Right lobe of liver (tissue), 6 donors: ENCODE data around the gene NXPH2. TPM values are rescaled to one million over a fixed set of nuclear protein-coding genes. Genes with fewer than 3 reads are reported as not detected.
A peak's percentile ranks its signal among the peaks of the same experiment; 100 is the strongest.

Experiments
- ATAC-seq, 4 donors: fragments of 200-7000 bp; cut with Tn5 transposase; one replicate each; pipeline ENCODE4 v1.9.1; 2020; ENCODE audit warnings: mild to moderate bottlenecking in 4 of 4, moderate library complexity in 4 of 4
- DNase-seq, 3 donors: peaks; one replicate each; pipeline ENCODE4 v3.0.0-alpha.2; 2020
- H3K27ac ChIP-seq, 3 donors: fragments of 200-600 bp; one replicate each; pipeline ENCODE4 v1.8.0; 2022
- H3K27me3 ChIP-seq, 2 donors: fragments of 200-600 bp; one replicate each; pipeline ENCODE4 v1.8.0; 2022
- H3K36me3 ChIP-seq, 4 donors: fragments of 200-600 bp; sonication (generic) in 1 of 4; one replicate each; pipeline versions ENCODE4 v1.5.1 to v1.8.0; 2017 to 2022; ENCODE audit warnings: control low read depth in 1 of 4
- H3K4me1 ChIP-seq, 4 donors: fragments of 200-600 bp; sonication (generic) in 1 of 4; one replicate each; pipeline versions ENCODE4 v1.5.1 to v1.8.0; 2017 to 2022; ENCODE audit warnings: control low read depth in 1 of 4
- H3K4me3 ChIP-seq, 3 donors: fragments of 200-600 bp; one replicate each; pipeline ENCODE4 v1.8.0; 2022
- H3K9me3 ChIP-seq, 4 donors: fragments of 200-600 bp; sonication (generic) in 1 of 4; one replicate each; pipeline versions ENCODE4 v1.5.1 to v1.8.0; 2017 to 2022; ENCODE audit warnings: control low read depth in 1 of 4
- CTCF ChIP-seq, 4 donors: fragments of 200-600 bp in 3 of 4; fragments of 450-650 bp in 1 of 4; IDR thresholded peaks; one replicate each; pipeline versions ENCODE4 v1.5.1 to v1.8.0; 2016 to 2022; ENCODE audit warnings: antibody characterized with exemption in 4 of 4, mild to moderate bottlenecking in 2 of 4
- POLR2A ChIP-seq: fragments of 450-650 bp; IDR thresholded peaks from one replicate; pipeline ENCODE4 v1.6.1; 2017; ENCODE audit warnings: antibody characterized with exemption, mild to moderate bottlenecking
- WGBS: methylation state at CpG from one replicate; pipeline ENCODE4 v1.1.6; 2018; ENCODE audit warnings: low coverage, low lambda C conversion rate; ENCODE audit not compliant: insufficient coverage; ENCODE audit errors: missing lambda C conversion rate; 5-methylcytosine and 5-hydroxymethylcytosine counted together
- intact Hi-C, 2 donors: fragments of 100-400 bp; cut with DNase I; formaldehyde crosslinking; loops; one replicate each; pipeline versions ENCODE4 v1.11.2 to v1.14.1; 2022
- long read RNA-seq: library from polyadenylated mRNA; unstranded; transcript quantifications from one replicate; pipeline ENCODE4 v2.0.0, GENCODE V29; 2019
- total RNA-seq, 6 experiments: library from RNA; depleted of rRNA in 2 of 6; stranded (reverse); fragments of >200 nt in 2 of 6; fragmentation: NEBNext Ultra II Directional in 3 of 6; extraction: Animal tissue kit (Norgen Biotek cat#: 25700) in 3 of 6; gene quantifications; one replicate each; pipeline versions ENCODE4 v1.1.0 to v1.2.4, GENCODE V29; 2016 to 2023
- donor health status: DM: no; HTN: yes; CAD: no.
- donor health status: DM: no; HTN: no; CAD: no.
- donor health status: DM: no; HTN: no; CAD: no.
- donor health status: DM: no; HTN: yes; CAD: no.
- donor health status: DM: no; HTN: yes; CAD: no.

Gene NXPH2
- not detected for total RNA-seq
- long read RNA-seq = 0 reads

- Histone ChIP-seq H3K4me1 (peaks cover 0 to 17% (median 0%) of the 10 kb centered on the region in 4 donors), H3K9me3 (no peaks in the 10 kb centered on the region), H3K36me3 (no peaks in the 10 kb centered on the region), H3K4me3 (peak within 1 kb of the TSS; percentile 12 to 33 (median 16)), H3K27ac (no peak within 1 kb of the TSS), H3K27me3 (peaks cover 0 to 17% of the 10 kb centered on the region in 2 donors)
- under 1% methylated on average over 14 of the region's 58 CpGs for WGBS
- TF ChIP-seq POLR2A (no peak), CTCF (IDR thresholded peaks at IDR 0.05) (no peak)
- intact Hi-C loops = no loop called here
- DNase-seq (no peak), ATAC-seq (peak in 3 of 4 donors; percentile 29 to 35 (median 33))
Measured at GRCh38 chr2:138779781-138780445, at the start of gene NXPH2. Gene NXPH2 (minus strand): TSS chr2:138780390. CDS start chr2:138780241, 149 bp downstream.

DNA sequence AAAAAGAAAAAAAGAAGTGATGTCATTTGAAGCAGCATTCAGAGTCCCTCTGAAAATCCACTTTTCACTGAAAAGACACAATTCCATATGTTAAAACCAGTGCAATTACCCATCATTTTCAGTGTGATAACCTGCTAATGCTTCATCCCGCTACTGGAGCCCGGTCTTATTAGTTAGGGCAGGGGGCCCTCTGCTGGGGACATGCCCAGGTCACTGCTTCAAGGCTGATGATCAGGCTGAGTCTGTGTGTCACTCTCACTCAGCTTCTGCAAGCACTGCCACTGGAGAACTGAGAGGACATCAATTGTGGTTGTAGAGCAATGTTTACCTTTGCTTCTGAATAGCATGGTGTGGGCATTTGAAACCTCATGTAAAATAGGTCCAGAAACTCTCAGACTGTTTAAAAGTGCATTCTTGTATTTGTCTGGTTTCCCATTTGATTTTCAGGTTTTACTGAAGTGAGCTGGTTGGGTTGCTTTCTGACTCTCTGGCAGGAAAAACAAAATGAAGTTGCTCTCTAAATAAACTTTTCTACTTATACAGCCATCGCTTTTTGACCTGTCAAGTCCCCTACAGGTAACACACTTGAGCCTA, 49.2 kb upstream of the NXPH2 start:
- DNase-seq (peak in 1 of 3 donors; percentile 27), ATAC-seq (peak; percentile 49 to 77 (median 68))
- no peaks in the 10 kb centered on the region for H3K9me3 ChIP-seq
- no peak overlapping the region for H3K27ac ChIP-seq
- H3K36me3 ChIP-seq = no peaks in the 10 kb centered on the region
- WGBS = 30% methylated on average over 3 of the region's 3 CpGs
- H3K27me3 ChIP-seq = no peaks in the 10 kb centered on the region
- no peak overlapping the region for H3K4me3 ChIP-seq
- intact Hi-C loops = no loop called here
- no peaks in the 10 kb centered on the region for H3K4me1 ChIP-seq
- no peak for TF ChIP-seq POLR2A
- TF ChIP-seq CTCF (IDR thresholded peaks at IDR 0.05) = peak; percentile 24 to 34 (median 30)

DNA sequence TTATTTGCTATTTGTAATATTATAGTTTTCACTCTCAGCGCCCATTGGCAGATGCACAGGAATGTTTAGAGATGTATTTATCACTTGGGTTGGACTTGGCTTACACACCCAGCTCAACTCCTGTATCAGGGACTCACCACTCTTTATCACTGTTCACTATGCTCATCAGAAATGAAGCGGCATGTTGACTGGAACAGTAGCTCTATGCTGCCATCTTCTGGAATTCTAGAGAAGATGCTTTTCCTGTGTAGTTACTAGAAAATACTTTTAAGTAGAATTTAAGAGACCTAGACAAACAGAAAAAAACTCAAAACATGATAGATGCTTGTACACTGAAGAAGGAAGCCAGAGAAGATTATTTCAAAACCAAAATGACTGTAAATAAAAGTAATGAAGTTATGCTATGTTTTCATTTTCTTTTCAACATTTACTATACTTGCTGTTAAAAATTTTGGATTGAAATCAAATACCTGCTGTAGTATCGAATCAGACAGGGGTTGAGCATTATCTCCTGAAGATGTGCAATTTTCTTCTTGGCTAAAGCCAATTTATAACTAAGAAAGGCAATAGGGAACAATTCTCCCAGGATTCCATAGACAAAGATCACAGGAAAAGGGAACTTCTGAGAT, 47.4 kb upstream of the NXPH2 start:
- Histone ChIP-seq H3K27ac (no peak overlapping the region), H3K4me3 (no peak overlapping the region), H3K27me3 (no peaks in the 10 kb centered on the region), H3K36me3 (no peaks in the 10 kb centered on the region), H3K4me1 (no peaks in the 10 kb centered on the region), H3K9me3 (no peaks in the 10 kb centered on the region)
- intact Hi-C loops = no loop called here
- TF ChIP-seq CTCF (IDR thresholded peaks at IDR 0.05) = peak; percentile 72 to 77 (median 76)
- no peak for TF ChIP-seq POLR2A
- ATAC-seq (peak; percentile 88 to 92 (median 90)), DNase-seq (no peak)
- WGBS = 16% methylated on average over 3 of the region's 3 CpGs

- intact Hi-C loops = no loop called here
- H3K4me3 ChIP-seq = no peak overlapping the region
- H3K4me1 ChIP-seq = no peaks in the 10 kb centered on the region
- no peaks in the 10 kb centered on the region for H3K27me3 ChIP-seq
- no peaks in the 10 kb centered on the region for H3K9me3 ChIP-seq
- TF ChIP-seq CTCF (IDR thresholded peaks at IDR 0.05) (no peak), POLR2A (no peak)
- ATAC-seq (no peak), DNase-seq (no peak)
- WGBS = no CpG with 5 or more reads among the region's 2 CpGs
- no peaks in the 10 kb centered on the region for H3K36me3 ChIP-seq
- no peak overlapping the region for H3K27ac ChIP-seq
Measured at GRCh38 chr2:138823666-138824065, 43.5 kb upstream of the NXPH2 start.
